ENCODE measurements around the gene TMEM92. TPM values are rescaled to one million over a fixed set of nuclear protein-coding genes. Genes with fewer than 3 reads are reported as not detected.

Gene TMEM92
- total RNA-seq, 4 donors from 2014 or later, result not detected

DNA sequence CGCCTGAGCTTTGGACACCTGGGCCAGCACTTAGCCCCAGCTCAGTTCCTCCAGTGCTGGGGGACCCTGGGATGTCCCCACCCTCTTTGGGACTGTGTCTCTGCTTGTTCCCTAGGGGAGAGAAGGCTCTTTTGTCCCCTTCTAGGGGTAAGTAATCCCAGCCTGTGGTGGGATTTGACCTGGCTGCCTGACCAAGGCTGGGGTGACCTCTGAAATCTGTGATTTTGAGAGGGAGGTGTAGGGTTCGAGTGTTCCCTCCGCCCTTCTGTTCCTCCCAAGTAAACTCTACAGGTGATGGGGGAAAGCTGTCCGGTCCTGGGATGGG lies 593 bp downstream of the TMEM92 start:
- TF ChIP-seq, protein P1, sequence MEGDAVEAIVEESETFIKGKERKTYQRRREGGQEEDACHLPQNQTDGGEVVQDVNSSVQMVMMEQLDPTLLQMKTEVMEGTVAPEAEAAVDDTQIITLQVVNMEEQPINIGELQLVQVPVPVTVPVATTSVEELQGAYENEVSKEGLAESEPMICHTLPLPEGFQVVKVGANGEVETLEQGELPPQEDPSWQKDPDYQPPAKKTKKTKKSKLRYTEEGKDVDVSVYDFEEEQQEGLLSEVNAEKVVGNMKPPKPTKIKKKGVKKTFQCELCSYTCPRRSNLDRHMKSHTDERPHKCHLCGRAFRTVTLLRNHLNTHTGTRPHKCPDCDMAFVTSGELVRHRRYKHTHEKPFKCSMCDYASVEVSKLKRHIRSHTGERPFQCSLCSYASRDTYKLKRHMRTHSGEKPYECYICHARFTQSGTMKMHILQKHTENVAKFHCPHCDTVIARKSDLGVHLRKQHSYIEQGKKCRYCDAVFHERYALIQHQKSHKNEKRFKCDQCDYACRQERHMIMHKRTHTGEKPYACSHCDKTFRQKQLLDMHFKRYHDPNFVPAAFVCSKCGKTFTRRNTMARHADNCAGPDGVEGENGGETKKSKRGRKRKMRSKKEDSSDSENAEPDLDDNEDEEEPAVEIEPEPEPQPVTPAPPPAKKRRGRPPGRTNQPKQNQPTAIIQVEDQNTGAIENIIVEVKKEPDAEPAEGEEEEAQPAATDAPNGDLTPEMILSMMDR (IDR thresholded peaks at IDR 0.05; ENCODE audit: low read depth), result no peak

DNA sequence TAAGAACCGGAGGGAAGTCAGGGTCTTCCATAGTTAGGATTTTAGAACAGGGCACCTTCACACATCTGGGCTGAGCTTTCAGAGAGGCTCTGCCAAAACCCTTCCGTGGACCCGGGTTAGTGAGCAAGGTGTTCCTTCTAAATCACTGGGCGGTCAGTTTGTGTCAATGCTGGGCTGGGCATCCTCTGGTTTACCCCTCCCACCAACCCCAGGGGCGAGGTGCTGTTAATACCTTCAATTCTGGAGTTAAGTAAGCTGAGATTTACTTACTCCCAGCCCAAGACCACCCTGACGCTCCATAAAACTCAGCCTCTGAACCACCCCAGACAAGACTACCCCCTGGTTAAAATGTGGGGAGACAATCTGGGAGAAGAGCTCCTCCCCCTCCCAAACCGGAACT lies 1.0 kb downstream of the TMEM92 start:
- TF ChIP-seq, protein P1 (IDR thresholded peaks at IDR 0.05; ENCODE audit: low read depth), result no peak

DNA sequence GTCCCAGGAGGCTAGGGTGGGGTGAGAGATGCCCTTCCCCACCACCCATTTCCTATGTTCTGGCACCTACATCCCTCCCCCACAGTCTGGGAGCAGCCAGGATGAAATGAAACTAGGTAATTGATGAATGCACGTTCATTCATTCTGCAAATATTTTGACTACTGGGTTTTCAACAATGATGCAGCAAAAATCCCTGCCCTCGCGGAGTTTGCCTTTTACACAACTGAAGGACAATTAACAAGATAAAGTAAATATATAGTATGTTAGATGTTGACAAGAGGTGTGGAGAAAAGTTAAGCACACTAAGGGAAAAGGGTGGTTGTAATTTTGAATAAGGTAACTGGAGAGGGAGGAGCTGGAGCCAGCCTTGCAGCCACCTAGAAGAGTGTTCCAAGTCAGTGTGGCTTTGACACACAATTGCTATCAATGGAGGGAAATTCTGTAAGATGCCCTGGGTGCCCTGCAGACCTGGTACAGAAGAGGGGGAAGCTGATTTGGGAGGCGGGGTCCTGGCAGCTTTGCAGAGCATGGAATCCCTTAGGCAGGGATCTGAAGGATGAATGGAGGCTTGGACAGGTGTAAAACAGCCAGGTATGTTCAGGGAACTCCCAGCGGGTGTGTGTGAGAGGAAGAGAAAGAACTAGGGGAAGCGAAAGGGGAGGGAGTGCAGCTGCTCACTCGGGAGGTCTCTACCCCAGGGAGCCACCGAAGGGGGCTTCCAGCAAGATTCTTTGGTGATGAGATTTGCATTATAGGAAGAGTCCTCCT lies 2.5 kb downstream of the TMEM92 start:
- TF ChIP-seq, protein P1 (IDR thresholded peaks at IDR 0.05; ENCODE audit: low read depth), result no peak

DNA sequence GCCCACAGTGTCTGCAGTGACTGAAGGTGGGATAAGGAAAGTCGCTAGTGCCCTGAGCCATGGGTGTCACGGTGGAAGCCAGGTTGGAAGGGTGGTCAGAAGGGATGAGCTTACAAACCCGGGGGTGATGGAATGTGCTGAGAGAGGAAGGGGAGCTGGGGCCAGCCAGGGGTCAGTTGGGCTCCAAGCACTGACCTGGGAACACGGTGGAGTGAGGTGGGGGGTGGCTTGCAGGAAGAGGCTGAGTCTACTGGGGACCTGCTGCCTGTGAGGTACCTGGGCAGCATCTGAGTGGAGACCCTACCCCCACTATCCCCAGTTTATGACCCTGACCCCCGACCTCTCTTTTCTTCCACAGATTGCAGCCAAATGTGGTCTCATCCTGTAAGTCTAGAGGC lies 3.1 kb downstream of the TMEM92 start:
- TF ChIP-seq, protein P1 (IDR thresholded peaks at IDR 0.05; ENCODE audit: low read depth), result no peak

DNA sequence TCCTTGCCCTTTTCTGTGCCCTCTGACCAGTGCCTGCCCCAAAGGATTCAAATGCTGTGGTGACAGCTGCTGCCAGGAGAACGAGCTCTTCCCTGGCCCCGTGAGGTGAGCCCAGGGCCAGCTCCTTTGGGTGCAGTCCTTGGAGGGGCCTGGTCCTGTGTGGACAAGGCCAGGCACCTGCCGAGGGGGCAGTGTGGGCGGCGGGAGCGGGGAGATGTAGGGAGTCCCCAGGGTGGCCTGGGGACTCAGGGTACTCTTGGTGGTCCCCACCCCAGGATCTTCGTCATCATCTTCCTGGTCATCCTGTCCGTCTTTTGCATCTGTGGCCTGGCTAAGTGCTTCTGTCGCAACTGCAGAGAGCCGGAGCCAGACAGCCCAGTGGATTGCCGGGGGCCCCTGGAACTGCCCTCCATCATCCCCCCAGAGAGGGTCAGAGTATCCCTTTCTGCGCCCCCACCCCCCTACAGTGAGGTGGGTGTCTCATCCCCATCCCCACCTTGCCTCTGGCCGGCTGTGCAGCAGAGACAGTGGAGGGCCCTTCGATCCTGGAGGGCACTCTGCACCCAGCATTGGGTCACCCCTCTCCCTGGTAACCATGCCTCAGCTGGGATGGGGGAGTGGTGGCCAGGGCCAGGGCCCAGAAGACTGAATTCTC lies 4.4 kb downstream of the TMEM92 start:
- TF ChIP-seq, protein P1 (IDR thresholded peaks at IDR 0.05; ENCODE audit: low read depth), result no peak

DNA sequence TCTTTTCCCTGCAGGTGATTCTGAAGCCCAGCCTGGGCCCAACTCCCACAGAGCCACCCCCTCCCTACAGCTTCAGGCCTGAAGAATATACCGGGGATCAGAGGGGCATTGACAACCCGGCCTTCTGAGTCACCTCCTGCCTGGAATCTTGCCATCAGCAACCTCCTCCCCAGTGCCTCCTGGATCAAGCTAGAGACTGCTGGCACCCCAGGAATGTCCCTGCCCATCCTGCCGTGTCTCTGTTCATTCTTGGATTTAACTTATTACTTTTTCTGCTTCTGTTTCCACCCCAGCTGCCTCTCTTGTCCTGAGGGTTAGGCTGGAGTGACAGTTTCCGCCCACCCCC lies 4.9 kb downstream of the TMEM92 start:
- TF ChIP-seq, protein P1 (IDR thresholded peaks at IDR 0.05; ENCODE audit: low read depth), result no peak

DNA sequence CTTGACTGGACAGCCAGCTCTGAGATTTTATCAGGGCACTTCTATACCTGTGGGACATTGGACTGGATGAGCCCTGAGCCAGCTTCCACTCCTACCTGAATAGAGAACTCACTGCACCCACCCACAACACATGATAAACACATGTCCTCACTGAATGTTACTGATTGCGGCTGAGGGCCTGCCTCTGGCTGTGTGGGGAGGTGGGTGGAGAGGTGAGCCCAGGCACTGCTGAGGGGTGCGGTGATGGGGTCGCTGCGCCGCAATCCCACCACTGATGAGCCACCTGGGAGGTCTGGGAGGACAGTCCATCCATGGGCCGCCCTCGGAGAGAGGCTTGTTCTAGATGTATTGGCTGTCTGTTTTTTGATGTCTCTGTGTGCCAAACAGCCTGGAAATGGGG lies 5.4 kb downstream of the TMEM92 start:
- TF ChIP-seq, protein P1 (IDR thresholded peaks at IDR 0.05; ENCODE audit: low read depth), result no peak
